A673 (cell line): Measurements from ENCODE around the gene ADARB2. TPM values are rescaled to one million over a fixed set of nuclear protein-coding genes. Genes with fewer than 3 reads are reported as not detected.

Experiments used
- BruUV-seq: library from RNA; stranded (reverse); fragments of 400-500 nt; replicated peaks from 2 replicates; lab custom pipeline; 2021; lab: Mats Ljungman, UMichigan
- CTCF ChIA-PET: fragments of 300-600 bp; sonication (Branson Sonifier 250); formaldehyde crosslinking; loops from one replicate; lab custom pipeline; 2022; ENCODE audit warnings: antibody characterized with exemption; lab: Charles Lee
- POLR2A ChIA-PET: fragments of 300-600 bp; sonication (Branson Sonifier 250); formaldehyde crosslinking; loops from one replicate; lab custom pipeline; 2022; ENCODE audit warnings: antibody characterized with exemption; ENCODE audit not compliant: low non-redundant PET; lab: Charles Lee
- DNase-seq: peaks from one replicate; pipeline ENCODE4 v3.0.0-alpha.2; 2015; ENCODE audit warnings: low spot score
- H3K27ac ChIP-seq: fragments of 200-600 bp; sonication (generic); 2 replicates; pipeline ENCODE4 v1.5.1; 2016; ENCODE audit warnings: mixed run types, low read depth, mild to moderate bottlenecking, mixed read lengths, antibody characterized with exemption, low read length; ENCODE audit not compliant: poor library complexity, severe bottlenecking
- H3K27me3 ChIP-seq: fragments of 200-600 bp; sonication (generic); replicated peaks from 2 replicates; pipeline ENCODE4 v1.6.1; 2017; ENCODE audit warnings: mixed run types, low read depth, mild to moderate bottlenecking, mixed read lengths, antibody characterized with exemption, low read length; ENCODE audit not compliant: insufficient read depth, poor library complexity
- H3K36me3 ChIP-seq: fragments of 200-600 bp; sonication (generic); 2 replicates; pipeline ENCODE4 v1.6.1; 2016; ENCODE audit warnings: mixed run types, mild to moderate bottlenecking, mixed read lengths, antibody characterized with exemption, low read length; ENCODE audit not compliant: insufficient read depth, poor library complexity, severe bottlenecking
- H3K4me1 ChIP-seq: fragments of 200-600 bp; sonication (generic); 2 replicates; pipeline ENCODE4 v1.6.1; 2017; ENCODE audit warnings: mixed run types, mild to moderate bottlenecking, mixed read lengths, antibody characterized with exemption, low read length; ENCODE audit not compliant: insufficient read depth, poor library complexity, severe bottlenecking
- H3K4me3 ChIP-seq: fragments of 200-600 bp; sonication (generic); 2 replicates; pipeline ENCODE4 v1.5.1; 2016; ENCODE audit warnings: low read depth, mixed run types, mild to moderate bottlenecking, mixed read lengths, low read length; ENCODE audit not compliant: poor library complexity, severe bottlenecking
- H3K9me3 ChIP-seq: fragments of 200-600 bp; sonication (generic); 2 replicates; pipeline ENCODE4 v1.6.1; 2016; ENCODE audit warnings: mixed run types, low read depth, mild to moderate bottlenecking, mixed read lengths, antibody characterized with exemption, low read length; ENCODE audit not compliant: poor library complexity, severe bottlenecking
- EZH2 ChIP-seq: fragments of 200-600 bp; sonication (generic); IDR thresholded peaks from 2 replicates; pipeline ENCODE4 v1.6.1; 2017; ENCODE audit warnings: borderline replicate concordance, low read depth, mild to moderate bottlenecking, mixed read lengths, antibody characterized with exemption, low read length; ENCODE audit not compliant: poor library complexity, severe bottlenecking
- intact Hi-C: fragments of 100-400 bp; cut with micrococcal nuclease; formaldehyde crosslinking; loops from one replicate; pipeline ENCODE4 v1.10.0; 2022; ENCODE audit not compliant: unreplicated experiment
- total RNA-seq: library from RNA; stranded (reverse); gene quantifications from 2 replicates; pipeline ENCODE4 v1.2.3, GENCODE V29; 2021
- TF ChIP-seq, protein P1 (sequence below): fragments of 300-800, 200-600 bp; sonication (generic); conservative IDR thresholded peaks from 2 replicates; pipeline ENCODE4 v1.5.1; 2017; ENCODE audit warnings: low read depth, mild to moderate bottlenecking, antibody characterized with exemption, low read length, moderate library complexity, mixed read lengths

ADARB2 gene
- total RNA-seq, 1 experiment from 2014 or later, result not detected

DNA sequence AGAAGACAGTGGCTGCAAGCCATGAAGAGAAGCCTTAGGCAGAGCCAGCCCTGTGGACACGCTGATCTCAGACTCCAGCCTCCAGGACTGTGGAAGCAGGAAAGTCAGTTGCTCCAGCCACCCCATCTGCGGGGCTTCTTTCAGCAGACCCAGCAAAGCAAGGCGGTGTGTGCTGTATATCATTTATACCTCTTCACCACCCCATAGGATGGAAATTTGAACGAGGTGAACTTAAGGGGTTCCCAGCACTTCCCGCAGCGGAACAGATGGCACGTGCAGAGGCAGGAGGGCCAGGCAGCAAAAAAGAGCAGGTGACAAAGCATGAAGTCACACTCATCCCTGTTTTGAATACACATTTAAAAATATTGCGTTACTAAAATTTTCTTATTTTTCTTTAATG, 159.4 kb downstream of the ADARB2 start:
- TF ChIP-seq EZH2, result no peak
- TF ChIP-seq, protein P1, sequence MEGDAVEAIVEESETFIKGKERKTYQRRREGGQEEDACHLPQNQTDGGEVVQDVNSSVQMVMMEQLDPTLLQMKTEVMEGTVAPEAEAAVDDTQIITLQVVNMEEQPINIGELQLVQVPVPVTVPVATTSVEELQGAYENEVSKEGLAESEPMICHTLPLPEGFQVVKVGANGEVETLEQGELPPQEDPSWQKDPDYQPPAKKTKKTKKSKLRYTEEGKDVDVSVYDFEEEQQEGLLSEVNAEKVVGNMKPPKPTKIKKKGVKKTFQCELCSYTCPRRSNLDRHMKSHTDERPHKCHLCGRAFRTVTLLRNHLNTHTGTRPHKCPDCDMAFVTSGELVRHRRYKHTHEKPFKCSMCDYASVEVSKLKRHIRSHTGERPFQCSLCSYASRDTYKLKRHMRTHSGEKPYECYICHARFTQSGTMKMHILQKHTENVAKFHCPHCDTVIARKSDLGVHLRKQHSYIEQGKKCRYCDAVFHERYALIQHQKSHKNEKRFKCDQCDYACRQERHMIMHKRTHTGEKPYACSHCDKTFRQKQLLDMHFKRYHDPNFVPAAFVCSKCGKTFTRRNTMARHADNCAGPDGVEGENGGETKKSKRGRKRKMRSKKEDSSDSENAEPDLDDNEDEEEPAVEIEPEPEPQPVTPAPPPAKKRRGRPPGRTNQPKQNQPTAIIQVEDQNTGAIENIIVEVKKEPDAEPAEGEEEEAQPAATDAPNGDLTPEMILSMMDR, result no peak
- intact Hi-C loops, result no loop called here
- ChIA-PET CTCF (no interaction called here), POLR2A (no interaction called here)
- H3K9me3 ChIP-seq, result no peaks in the 10 kb centered on the region
- H3K4me3 ChIP-seq, result no peak overlapping the region
- H3K36me3 ChIP-seq, result no peaks in the 10 kb centered on the region
- H3K27me3 ChIP-seq, result peaks cover 68% of the 10 kb centered on the region
- no peak for DNase-seq
- H3K27ac ChIP-seq, result no peak overlapping the region
- no TSS peak for BruUV-seq
- H3K4me1 ChIP-seq, result no peaks in the 10 kb centered on the region

DNA sequence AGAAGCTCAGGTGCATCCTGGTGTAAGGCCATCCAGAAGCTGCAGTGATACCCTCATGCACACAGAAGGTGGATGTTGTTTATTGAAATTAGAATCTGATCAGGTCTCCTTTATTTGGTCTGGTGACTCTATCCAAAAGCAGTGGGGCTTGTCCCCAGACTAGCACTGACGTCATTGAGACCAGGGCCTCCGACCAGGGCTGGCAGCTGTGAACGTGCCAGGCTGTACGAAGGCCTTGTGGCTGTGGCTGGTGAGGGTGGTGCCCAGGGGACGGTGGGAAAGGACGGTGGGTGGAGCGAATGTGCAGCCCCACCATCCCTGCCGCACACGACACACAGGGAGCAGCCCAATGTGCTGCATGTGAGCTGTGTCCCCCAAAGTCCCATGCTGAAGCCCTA, 160.0 kb downstream of the ADARB2 start:
- ChIA-PET POLR2A (no interaction called here), CTCF (no interaction called here)
- TF ChIP-seq, protein P1, result no peak
- no peak for TF ChIP-seq EZH2
- intact Hi-C loops, result no loop called here
- Histone ChIP-seq H3K4me1 (no peaks in the 10 kb centered on the region), H3K4me3 (no peak overlapping the region), H3K36me3 (no peaks in the 10 kb centered on the region), H3K27me3 (peaks cover 64% of the 10 kb centered on the region), H3K9me3 (no peaks in the 10 kb centered on the region), H3K27ac (no peak overlapping the region)
- BruUV-seq, result no TSS peak
- no peak for DNase-seq

DNA sequence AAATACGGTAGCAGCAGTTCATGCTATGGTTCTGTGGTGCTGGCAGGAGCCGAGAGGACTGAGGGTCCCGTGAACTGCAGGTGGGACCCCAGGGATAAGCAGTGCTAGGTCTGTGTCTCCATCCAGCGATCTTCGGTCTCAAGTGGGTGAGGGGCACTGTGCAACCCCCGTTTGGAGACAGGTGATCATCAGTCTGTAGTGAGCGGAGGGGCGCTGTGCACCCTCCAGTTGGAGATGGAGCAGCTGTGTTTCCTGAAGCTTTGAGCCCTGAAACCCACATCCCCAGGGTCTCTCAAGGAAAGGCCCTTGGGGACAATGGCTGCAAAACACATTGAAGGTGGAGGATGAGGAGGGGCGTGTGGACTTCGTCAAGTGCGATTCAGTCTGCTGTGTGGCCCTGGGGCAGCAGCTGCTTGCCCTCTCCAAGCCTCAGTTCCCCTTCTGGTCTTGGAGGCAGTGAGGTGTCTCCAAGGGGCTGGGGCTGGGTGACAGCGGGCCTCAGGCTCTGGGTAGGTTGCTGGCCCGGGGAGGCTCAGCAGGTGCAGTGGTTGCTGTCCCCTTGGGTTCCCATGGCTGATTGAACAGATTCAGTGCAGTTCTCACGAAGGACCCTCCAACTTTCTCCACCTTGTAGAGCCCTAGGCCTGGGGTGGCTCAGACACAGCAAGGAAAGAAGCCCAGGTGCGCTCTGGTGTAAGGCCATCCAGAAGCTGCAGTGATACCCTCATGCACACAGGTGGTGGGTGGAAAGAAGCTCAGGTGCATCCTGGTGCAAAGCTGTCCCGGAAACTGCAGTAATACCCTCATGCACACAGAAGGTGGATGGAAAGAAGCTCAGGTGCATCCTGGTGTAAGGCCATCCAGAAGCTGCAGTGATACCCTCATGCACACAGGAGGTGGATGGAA, 160.6 kb downstream of the ADARB2 start:
- TF ChIP-seq EZH2, result no peak
- TF ChIP-seq, protein P1, result no peak
- intact Hi-C loops, result no loop called here
- Histone ChIP-seq H3K4me3 (no peak overlapping the region), H3K4me1 (no peaks in the 10 kb centered on the region), H3K9me3 (no peaks in the 10 kb centered on the region), H3K27me3 (peaks cover 60% of the 10 kb centered on the region), H3K36me3 (no peaks in the 10 kb centered on the region), H3K27ac (no peak overlapping the region)
- CTCF ChIA-PET, result no interaction called here
- POLR2A ChIA-PET, result no interaction called here
- DNase-seq, result no peak
- no TSS peak for BruUV-seq
